SJSA1 (cell line): ENCODE data around the gene PIGK. TPM values are rescaled to one million over a fixed set of nuclear protein-coding genes. Genes with fewer than 3 reads are reported as not detected.

Source experiments
- DNase-seq, 2 experiments: peaks; one replicate each; pipeline ENCODE4 v3.0.0-alpha.2; 2015 to 2020; ENCODE audit warnings: low spot score in 2 of 2, low read depth in 1 of 2
- H3K27ac ChIP-seq: fragments of 250-450 bp; sonication (Bioruptor Pico); 2 replicates; pipeline ENCODE4 v1.5.1; 2020; ENCODE audit warnings: mild to moderate bottlenecking, moderate library complexity
- H3K27me3 ChIP-seq: fragments of 250-450 bp; sonication (Bioruptor Pico); replicated peaks from 2 replicates; pipeline ENCODE4 v1.5.1; 2020; ENCODE audit warnings: mild to moderate bottlenecking, moderate library complexity
- H3K36me3 ChIP-seq: fragments of 250-450 bp; sonication (Bioruptor Pico); 2 replicates; pipeline ENCODE4 v1.5.1; 2020; ENCODE audit warnings: mild to moderate bottlenecking
- H3K4me1 ChIP-seq: fragments of 250-450 bp; sonication (Bioruptor Pico); replicated peaks from 2 replicates; pipeline ENCODE4 v1.6.1; 2021; ENCODE audit warnings: mild to moderate bottlenecking
- H3K4me3 ChIP-seq: fragments of 250-450 bp; sonication (Bioruptor Pico); 2 replicates; pipeline ENCODE4 v1.5.1; 2020; ENCODE audit warnings: mild to moderate bottlenecking
- H3K9me3 ChIP-seq: fragments of 250-450 bp; sonication (Bioruptor Pico); replicated peaks from 2 replicates; pipeline ENCODE4 v1.5.1; 2020; ENCODE audit warnings: mild to moderate bottlenecking
- total RNA-seq: library from RNA; depleted of rRNA; stranded (reverse); fragments of >200 nt; shearing (Covaris generic); gene quantifications from 2 replicates; pipeline ENCODE4 v1.2.3, GENCODE V29; 2014; rRNA removed

Gene PIGK
- total RNA-seq: 45.2 and 70.4 TPM in 2 replicates

DNA sequence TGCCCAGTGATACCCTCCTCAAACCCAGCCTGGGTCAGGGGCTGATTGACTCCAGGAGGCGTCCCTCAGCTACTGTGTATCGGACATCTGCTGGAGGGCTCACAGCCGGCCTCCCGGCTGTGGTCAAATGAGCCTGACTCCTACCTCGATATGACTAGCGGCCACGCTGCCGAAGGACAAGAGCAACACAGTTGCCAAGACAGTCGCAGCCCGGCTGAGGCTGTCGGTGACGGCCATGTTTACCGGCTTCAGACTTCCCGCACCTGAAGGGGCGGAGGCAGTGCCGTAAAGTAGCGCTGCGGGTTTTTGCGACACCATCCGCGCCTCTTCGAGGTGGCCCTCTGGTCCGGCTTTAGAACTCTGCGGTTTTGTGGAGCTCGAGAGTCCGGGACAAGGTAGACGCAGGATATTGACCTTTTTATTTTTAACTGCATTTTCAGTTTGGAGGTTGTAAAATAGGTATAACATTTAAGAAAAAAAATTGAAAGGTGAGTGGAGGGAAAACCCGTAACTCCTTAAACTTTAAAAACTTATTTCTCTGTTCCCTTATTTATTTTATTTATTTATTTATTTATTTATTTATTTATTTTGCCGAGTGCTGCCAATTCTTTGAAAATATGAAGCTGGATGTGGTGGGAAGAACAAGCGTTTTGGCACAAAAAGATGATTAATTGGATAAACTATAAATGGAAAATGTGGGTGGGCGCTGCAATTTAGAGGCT, at the start of gene PIGK:
Gene PIGK, minus strand, starts transcription at position 265 of the 722 bp plus-strand sequence. Its CDS starts 28 bp downstream, at position 237.
- peak; percentile 82 to 86 for DNase-seq
- H3K4me3 ChIP-seq: peak within 1 kb of the TSS; percentile 71
- 0 out of 2 replicates have a peak, but pooled peaks cover 4% of the 10 kb centered on the region for H3K36me3 ChIP-seq
- no peaks in the 10 kb centered on the region; the same call in 1 of the 2 replicates for H3K4me1 ChIP-seq
- peak within 1 kb of the TSS; percentile 43 for H3K27ac ChIP-seq
- no peaks in the 10 kb centered on the region for H3K9me3 ChIP-seq
- no peaks in the 10 kb centered on the region for H3K27me3 ChIP-seq

GRCh38 chr1:77267035-77267434, 47.8 kb upstream of the PIGK start:
- Histone ChIP-seq H3K27me3 (peaks cover 5% of the 10 kb centered on the region; the same call in 1 of the 2 replicates), H3K27ac (no peak overlapping the region), H3K36me3 (no peaks in the 10 kb centered on the region), H3K9me3 (peaks cover 2% of the 10 kb centered on the region; the same call in 1 of the 2 replicates), H3K4me1 (no peaks in the 10 kb centered on the region), H3K4me3 (no peak overlapping the region)
- DNase-seq: no peak

- no peaks in the 10 kb centered on the region for H3K36me3 ChIP-seq
- no peak for DNase-seq
- H3K4me1 ChIP-seq: no peaks in the 10 kb centered on the region
- peaks cover 5% of the 10 kb centered on the region; the same call in 1 of the 2 replicates for H3K27me3 ChIP-seq
- no peak overlapping the region for H3K4me3 ChIP-seq
- no peak overlapping the region for H3K27ac ChIP-seq
- H3K9me3 ChIP-seq: peaks cover 2% of the 10 kb centered on the region; the same call in 1 of the 2 replicates
Observed at GRCh38 chr1:77265180-77265579, 46.0 kb upstream of the PIGK start.

DNA sequence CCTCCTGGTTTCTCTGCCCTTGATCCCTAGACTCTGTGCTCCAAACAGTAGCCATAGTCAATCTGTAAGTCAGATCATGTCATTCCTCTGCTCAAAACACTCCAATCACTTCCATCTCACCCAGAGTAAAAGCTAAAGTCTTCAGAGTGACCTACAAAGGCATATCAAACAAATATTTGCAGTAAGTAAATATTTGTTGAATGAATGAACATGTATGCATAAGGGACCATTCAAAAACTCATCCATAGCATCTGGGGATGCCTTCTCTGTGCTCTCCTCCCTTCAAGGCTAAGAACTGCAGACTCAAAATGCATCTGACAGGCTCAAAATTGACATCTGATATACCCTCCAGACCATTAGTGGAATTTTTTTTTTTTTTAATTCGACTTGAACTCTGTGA, 44.5 kb upstream of the PIGK start:
- Histone ChIP-seq H3K9me3 (peaks cover 2% of the 10 kb centered on the region; the same call in 1 of the 2 replicates), H3K4me1 (no peaks in the 10 kb centered on the region)
- DNase-seq: no peak

DNA sequence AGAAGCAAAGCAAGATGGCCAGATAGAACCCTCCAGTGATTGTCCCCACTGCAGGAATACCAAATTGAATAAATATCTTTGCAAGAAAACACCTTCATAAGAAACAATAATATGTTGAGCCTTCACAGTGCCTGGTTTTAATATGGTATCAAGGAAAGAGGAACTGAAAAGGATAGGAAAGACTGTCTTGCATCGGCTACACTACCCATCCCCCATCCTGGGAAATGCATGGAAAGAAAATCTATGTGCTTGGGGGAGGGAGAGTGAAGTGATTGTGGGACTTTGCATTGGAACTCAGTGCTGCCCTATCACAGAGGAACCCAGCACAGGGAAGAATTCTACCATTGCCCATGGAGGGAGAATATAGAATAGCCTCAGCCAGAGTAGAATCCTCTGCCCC, 34.0 kb upstream of the PIGK start:
- Histone ChIP-seq H3K36me3 (no peaks in the 10 kb centered on the region), H3K9me3 (no peaks in the 10 kb centered on the region; the same call in 1 of the 2 replicates), H3K27ac (no peak overlapping the region), H3K4me3 (no peak overlapping the region), H3K27me3 (no peaks in the 10 kb centered on the region), H3K4me1 (no peaks in the 10 kb centered on the region)
- no peak for DNase-seq

More for the DNA sequence above, 44.5 kb upstream of the PIGK start:
- Histone ChIP-seq H3K4me3 (no peak overlapping the region), H3K36me3 (no peaks in the 10 kb centered on the region), H3K27me3 (peaks cover 5% of the 10 kb centered on the region; the same call in 1 of the 2 replicates), H3K27ac (no peak overlapping the region)

- no peak for DNase-seq
- no peaks in the 10 kb centered on the region for H3K9me3 ChIP-seq
- no peak overlapping the region for H3K27ac ChIP-seq
- no peaks in the 10 kb centered on the region for H3K4me1 ChIP-seq
- H3K27me3 ChIP-seq: no peaks in the 10 kb centered on the region
- H3K4me3 ChIP-seq: no peak overlapping the region
- no peaks in the 10 kb centered on the region for H3K36me3 ChIP-seq
Observed at GRCh38 chr1:77250126-77250525, 30.9 kb upstream of the PIGK start.

GRCh38 chr1:77245830-77246229, 26.6 kb upstream of the PIGK start:
- Histone ChIP-seq H3K36me3 (no peaks in the 10 kb centered on the region), H3K9me3 (no peaks in the 10 kb centered on the region), H3K4me1 (no peaks in the 10 kb centered on the region), H3K4me3 (no peak overlapping the region), H3K27me3 (no peaks in the 10 kb centered on the region), H3K27ac (no peak overlapping the region)
- no peak for DNase-seq

DNA sequence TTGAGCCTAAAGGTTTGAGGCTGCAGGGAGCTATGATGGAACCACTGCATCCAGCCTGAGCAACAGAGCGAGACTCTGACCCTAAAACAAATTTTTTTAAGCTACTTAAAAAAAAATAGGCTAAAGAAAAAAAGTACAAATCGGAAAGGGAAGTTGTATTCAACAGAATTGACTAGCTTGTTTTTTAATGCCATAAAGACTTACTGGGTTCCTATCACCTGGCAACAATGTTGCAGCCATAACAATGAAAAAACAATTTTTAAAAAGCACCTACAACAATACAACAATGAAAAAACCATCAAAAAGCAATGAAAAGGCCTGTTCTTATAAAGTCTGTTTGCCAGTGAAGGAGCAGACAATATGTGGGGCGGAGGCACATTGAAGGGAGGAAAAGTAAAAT, 20.1 kb upstream of the PIGK start:
- H3K4me3 ChIP-seq: no peak overlapping the region
- no peaks in the 10 kb centered on the region for H3K4me1 ChIP-seq
- no peak overlapping the region for H3K27ac ChIP-seq
- no peak for DNase-seq
- no peaks in the 10 kb centered on the region for H3K36me3 ChIP-seq
- H3K9me3 ChIP-seq: no peaks in the 10 kb centered on the region
- H3K27me3 ChIP-seq: no peaks in the 10 kb centered on the region

GRCh38 chr1:77238462-77238861, 19.2 kb upstream of the PIGK start:
- DNase-seq: no peak
- Histone ChIP-seq H3K27ac (no peak overlapping the region), H3K4me1 (no peaks in the 10 kb centered on the region), H3K27me3 (no peaks in the 10 kb centered on the region), H3K4me3 (no peak overlapping the region), H3K9me3 (no peaks in the 10 kb centered on the region), H3K36me3 (no peaks in the 10 kb centered on the region)

GRCh38 chr1:77234943-77235342, 15.7 kb upstream of the PIGK start:
- no peaks in the 10 kb centered on the region for H3K36me3 ChIP-seq
- H3K27ac ChIP-seq: no peak overlapping the region
- no peaks in the 10 kb centered on the region for H3K4me1 ChIP-seq
- no peaks in the 10 kb centered on the region for H3K9me3 ChIP-seq
- no peaks in the 10 kb centered on the region for H3K27me3 ChIP-seq
- no peak overlapping the region for H3K4me3 ChIP-seq
- DNase-seq: no peak

DNA sequence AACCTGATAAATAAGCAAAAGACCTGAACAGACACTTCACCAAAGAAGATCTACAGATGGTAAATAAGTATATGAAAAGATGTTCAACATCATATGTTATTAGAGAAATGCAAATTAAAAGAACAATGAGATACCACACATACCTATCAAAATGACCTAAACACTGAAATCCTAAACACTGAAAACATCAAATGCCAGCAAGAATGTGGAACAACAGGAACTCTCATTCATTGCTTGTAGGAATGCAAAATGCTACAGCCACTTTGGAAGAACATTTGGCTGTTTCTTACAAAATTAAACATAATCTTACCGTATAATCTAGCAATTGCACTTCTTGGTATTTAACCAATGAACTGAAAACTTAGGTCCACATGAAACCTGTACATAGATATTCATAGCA, 14.9 kb upstream of the PIGK start:
- Histone ChIP-seq H3K4me3 (no peak overlapping the region), H3K36me3 (no peaks in the 10 kb centered on the region), H3K27me3 (no peaks in the 10 kb centered on the region), H3K9me3 (no peaks in the 10 kb centered on the region), H3K4me1 (no peaks in the 10 kb centered on the region), H3K27ac (no peak overlapping the region)
- DNase-seq: no peak

- no peak for DNase-seq
- Histone ChIP-seq H3K27me3 (no peaks in the 10 kb centered on the region), H3K4me3 (no peak overlapping the region), H3K36me3 (no peaks in the 10 kb centered on the region), H3K4me1 (no peaks in the 10 kb centered on the region), H3K27ac (no peak overlapping the region), H3K9me3 (no peaks in the 10 kb centered on the region)
Observed at GRCh38 chr1:77232829-77233228, 13.6 kb upstream of the PIGK start.

- no peak overlapping the region for H3K4me3 ChIP-seq
- H3K9me3 ChIP-seq: no peaks in the 10 kb centered on the region
- H3K27me3 ChIP-seq: no peaks in the 10 kb centered on the region
- no peak for DNase-seq
- H3K4me1 ChIP-seq: no peaks in the 10 kb centered on the region
- H3K27ac ChIP-seq: no peak overlapping the region
- no peaks in the 10 kb centered on the region for H3K36me3 ChIP-seq
Observed at GRCh38 chr1:77230051-77230450, 10.8 kb upstream of the PIGK start.

- Histone ChIP-seq H3K27me3 (no peaks in the 10 kb centered on the region), H3K27ac (no peak overlapping the region), H3K36me3 (no peaks in the 10 kb centered on the region), H3K4me1 (no peaks in the 10 kb centered on the region), H3K9me3 (no peaks in the 10 kb centered on the region), H3K4me3 (no peak overlapping the region)
- DNase-seq: no peak
Observed at GRCh38 chr1:77228836-77229235, 9.6 kb upstream of the PIGK start.
